Choroid plexus epithelial cell (primary cell): ENCODE measurements around the gene PRKCA.

Experiments
- DNase-seq: peaks from one replicate; pipeline ENCODE4 v3.0.0-alpha.2; 2010; ENCODE audit warnings: low read depth
- H3K4me3 ChIP-seq: 2 replicates; pipeline ENCODE4 v1.5.1; 2011; ENCODE audit warnings: low read depth, mild to moderate bottlenecking, control low read depth, low read length, moderate library complexity
- TF ChIP-seq, protein P1 (sequence below): conservative IDR thresholded peaks from 2 replicates; pipeline ENCODE4 v1.5.1; 2011; ENCODE audit warnings: low read depth, mild to moderate bottlenecking, control low read depth, inconsistent platforms, low read length, moderate library complexity

PRKCA gene

GRCh38 chr17:66764506-66764905 is 462.1 kb downstream of the PRKCA start:
- TF ChIP-seq, protein P1, sequence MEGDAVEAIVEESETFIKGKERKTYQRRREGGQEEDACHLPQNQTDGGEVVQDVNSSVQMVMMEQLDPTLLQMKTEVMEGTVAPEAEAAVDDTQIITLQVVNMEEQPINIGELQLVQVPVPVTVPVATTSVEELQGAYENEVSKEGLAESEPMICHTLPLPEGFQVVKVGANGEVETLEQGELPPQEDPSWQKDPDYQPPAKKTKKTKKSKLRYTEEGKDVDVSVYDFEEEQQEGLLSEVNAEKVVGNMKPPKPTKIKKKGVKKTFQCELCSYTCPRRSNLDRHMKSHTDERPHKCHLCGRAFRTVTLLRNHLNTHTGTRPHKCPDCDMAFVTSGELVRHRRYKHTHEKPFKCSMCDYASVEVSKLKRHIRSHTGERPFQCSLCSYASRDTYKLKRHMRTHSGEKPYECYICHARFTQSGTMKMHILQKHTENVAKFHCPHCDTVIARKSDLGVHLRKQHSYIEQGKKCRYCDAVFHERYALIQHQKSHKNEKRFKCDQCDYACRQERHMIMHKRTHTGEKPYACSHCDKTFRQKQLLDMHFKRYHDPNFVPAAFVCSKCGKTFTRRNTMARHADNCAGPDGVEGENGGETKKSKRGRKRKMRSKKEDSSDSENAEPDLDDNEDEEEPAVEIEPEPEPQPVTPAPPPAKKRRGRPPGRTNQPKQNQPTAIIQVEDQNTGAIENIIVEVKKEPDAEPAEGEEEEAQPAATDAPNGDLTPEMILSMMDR = no peak
- H3K4me3 ChIP-seq = no peak overlapping the region
- no peak for DNase-seq

DNA sequence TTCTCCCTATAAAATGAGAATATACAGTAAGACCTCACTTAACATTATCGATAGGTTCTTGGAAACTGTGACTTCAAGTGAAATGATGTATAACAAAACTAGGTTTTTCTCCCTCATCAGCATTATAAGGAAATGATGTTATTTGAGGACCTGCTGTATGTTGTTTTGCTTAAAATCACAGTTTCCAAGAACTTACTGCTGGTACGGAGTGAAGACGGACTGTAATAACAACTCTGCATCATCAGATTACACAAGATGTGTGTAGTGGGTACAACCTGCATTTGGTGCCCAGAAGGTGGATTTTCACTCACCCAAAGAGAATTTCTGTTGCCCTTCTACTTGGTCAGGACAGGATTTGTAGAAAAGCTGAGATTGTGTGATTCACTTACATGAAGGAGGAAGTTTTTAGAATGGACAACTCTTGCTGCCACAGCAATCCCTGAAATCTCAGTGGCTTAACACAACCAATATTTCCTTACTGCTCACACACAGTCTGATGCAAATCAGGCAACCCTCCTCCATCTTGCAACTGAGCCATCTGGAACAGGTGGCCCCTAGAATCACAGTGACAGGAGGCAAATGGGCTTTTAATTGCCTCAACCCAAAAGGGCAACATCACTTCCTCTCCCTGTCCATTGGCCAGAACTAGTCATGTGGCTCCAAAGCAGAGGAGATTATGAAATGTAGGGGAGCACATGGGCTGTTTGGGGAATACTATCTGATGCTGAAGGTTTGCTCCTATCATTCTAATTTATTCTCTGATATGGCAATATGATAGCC is 464.9 kb downstream of the PRKCA start:
- TF ChIP-seq, protein P1 = no peak
- DNase-seq = no peak
- H3K4me3 ChIP-seq = no peak overlapping the region

DNA sequence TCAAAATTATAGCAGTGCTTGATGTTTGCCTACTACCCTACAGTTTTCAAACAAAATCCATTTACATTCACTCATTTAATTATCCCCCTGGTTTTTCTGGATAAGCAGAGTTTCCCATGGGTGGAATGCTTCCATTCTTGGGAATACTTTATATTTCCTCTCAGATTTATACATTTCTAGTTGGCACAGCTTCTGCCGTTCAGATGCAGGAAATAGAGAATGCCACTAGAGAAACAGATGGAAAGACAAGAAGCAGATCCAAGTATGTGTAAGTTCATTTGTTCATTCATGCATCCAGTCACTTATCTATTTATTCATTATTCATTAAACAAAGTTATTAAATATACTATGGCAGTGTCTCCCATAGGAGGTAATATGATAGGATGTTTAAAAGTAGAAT is 467.5 kb downstream of the PRKCA start:
- H3K4me3 ChIP-seq = no peak overlapping the region
- TF ChIP-seq, protein P1 = no peak
- no peak for DNase-seq

GRCh38 chr17:66772148-66772812 is 469.9 kb downstream of the PRKCA start:
- H3K4me3 ChIP-seq = no peak overlapping the region
- TF ChIP-seq, protein P1 = no peak
- no peak for DNase-seq

- peak; percentile 2 for DNase-seq
- TF ChIP-seq, protein P1 = no peak
- H3K4me3 ChIP-seq = no peak overlapping the region
These were observed 472.9 kb downstream of the PRKCA start for GRCh38 chr17:66775271-66775670.

DNA sequence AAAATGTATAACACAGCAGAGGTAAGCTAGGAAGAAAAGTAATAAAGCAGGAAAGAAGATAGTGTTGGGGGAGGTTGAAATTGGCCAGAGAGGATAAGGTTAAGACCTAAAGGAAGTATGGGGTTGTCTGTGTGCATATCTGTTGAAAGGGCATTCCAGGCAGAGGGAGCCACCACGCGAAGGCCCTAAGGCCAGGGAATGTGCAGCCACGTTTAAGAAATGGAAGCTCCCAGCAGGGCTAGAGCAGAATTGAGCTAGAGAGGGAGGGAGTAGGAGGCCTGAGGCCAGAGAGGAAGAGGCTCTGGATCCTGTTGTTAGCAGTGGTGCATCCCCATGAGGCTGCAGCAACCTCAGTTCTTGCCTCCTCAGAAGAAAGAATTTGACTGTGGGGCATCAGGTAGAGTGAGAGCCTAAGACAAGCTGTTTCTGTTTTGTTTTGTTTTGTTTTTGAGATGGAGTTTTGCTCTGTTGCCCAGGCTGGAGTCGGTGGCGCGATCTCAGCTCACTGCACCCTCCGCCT is 473.5 kb downstream of the PRKCA start:
- H3K4me3 ChIP-seq = no peak overlapping the region
- no peak for DNase-seq
- TF ChIP-seq, protein P1 = no peak
